PC-9 (cell line): ENCODE results near the gene MICU2. TPM values are rescaled to one million over a fixed set of nuclear protein-coding genes. Genes with fewer than 3 reads are reported as not detected.
A peak's percentile ranks its signal among the peaks of the same experiment; 100 is the strongest.

Source experiments
- BruUV-seq: library from RNA; stranded (reverse); fragments of 400-500 nt; replicated peaks from 2 replicates; lab custom pipeline; 2021; lab: Mats Ljungman, UMichigan
- CTCF ChIA-PET: fragments of 300-600 bp; sonication (Branson Sonifier 250); formaldehyde crosslinking; loops from one replicate; lab custom pipeline; 2022; ENCODE audit warnings: antibody characterized with exemption; lab: Charles Lee
- POLR2A ChIA-PET: fragments of 300-600 bp; sonication (Branson Sonifier 250); formaldehyde crosslinking; loops from one replicate; lab custom pipeline; 2022; ENCODE audit warnings: antibody characterized with exemption; ENCODE audit not compliant: unreplicated experiment; lab: Charles Lee
- DNase-seq, 2 experiments: peaks; one replicate each; pipeline versions ENCODE4 v3.0.0 to v3.0.0-alpha.2; 2015 to 2022; ENCODE audit warnings: mixed read lengths in 1 of 2
- H2AFZ ChIP-seq: fragments of 200-600 bp; sonication (generic); 2 replicates; pipeline ENCODE4 v1.8.1; 2017; ENCODE audit warnings: antibody characterized with exemption
- H3F3A ChIP-seq: fragments of 200-600 bp; sonication (generic); 2 replicates; pipeline ENCODE4 v1.8.1; 2017; ENCODE audit warnings: antibody characterized with exemption, mild to moderate bottlenecking, low read depth; ENCODE audit not compliant: insufficient read depth
- H3K27ac ChIP-seq: fragments of 200-600 bp; sonication (generic); 2 replicates; pipeline ENCODE4 v1.6.1; 2016; ENCODE audit warnings: mixed run types
- H3K27me3 ChIP-seq: fragments of 200-600 bp; sonication (generic); 2 replicates; pipeline ENCODE4 v1.6.1; 2016; ENCODE audit warnings: low read depth, mixed run types; ENCODE audit not compliant: insufficient read depth
- H3K36me3 ChIP-seq: fragments of 200-600 bp; sonication (generic); 2 replicates; pipeline ENCODE4 v1.6.1; 2016; ENCODE audit warnings: low read depth, mixed run types
- H3K4me1 ChIP-seq: fragments of 200-600 bp; sonication (generic); replicated peaks from 2 replicates; pipeline ENCODE4 v1.6.1; 2016; ENCODE audit warnings: mixed run types; ENCODE audit not compliant: insufficient read depth
- H3K4me2 ChIP-seq: fragments of 200-600 bp; sonication (generic); 2 replicates; pipeline ENCODE4 v1.6.1; 2017; ENCODE audit warnings: mixed run types
- H3K4me3 ChIP-seq: fragments of 200-600 bp; sonication (generic); 2 replicates; pipeline ENCODE4 v1.6.1; 2016; ENCODE audit warnings: mixed run types
- H3K79me2 ChIP-seq: fragments of 200-600 bp; sonication (generic); 2 replicates; pipeline ENCODE4 v1.6.1; 2017; ENCODE audit warnings: low read depth, mixed run types
- H3K9me2 ChIP-seq: fragments of 200-600 bp; sonication (generic); 2 replicates; pipeline ENCODE4 v1.8.1; 2017; ENCODE audit warnings: mild to moderate bottlenecking; ENCODE audit not compliant: insufficient read depth
- H3K9me3 ChIP-seq: fragments of 200-600 bp; sonication (generic); 2 replicates; pipeline ENCODE4 v1.8.1; 2016; ENCODE audit warnings: low read depth; ENCODE audit not compliant: insufficient read depth
- H4K20me1 ChIP-seq: fragments of 200-600 bp; sonication (generic); 2 replicates; pipeline ENCODE4 v1.8.1; 2017; ENCODE audit not compliant: insufficient read depth
- CTCF ChIP-seq: fragments of 200-600 bp; sonication (generic); conservative IDR thresholded peaks from 2 replicates; pipeline ENCODE4 v1.6.1; 2017; ENCODE audit warnings: mixed run types, antibody characterized with exemption, mild to moderate bottlenecking, moderate library complexity
- EZH2 ChIP-seq: fragments of 200-600 bp; sonication (generic); IDR thresholded peaks from 2 replicates; pipeline ENCODE4 v1.8.0; 2017; ENCODE audit warnings: antibody characterized with exemption, low read depth
- intact Hi-C: fragments of 100-400 bp; cut with micrococcal nuclease; formaldehyde crosslinking; loops from one replicate; pipeline ENCODE4 v1.10.0; 2022; ENCODE audit not compliant: unreplicated experiment
- total RNA-seq: library from RNA; stranded (reverse); gene quantifications from 2 replicates; pipeline ENCODE4 v1.2.3, GENCODE V29; 2021

MICU2 gene
- total RNA-seq, 1 experiment from 2014 or later: 18.3 TPM

GRCh38 chr13:21478881-21479808 lies 124.8 kb downstream of the MICU2 start:
- Histone ChIP-seq H3K9me3 (no peaks in the 10 kb centered on the region), H3K4me2 (peak overlapping the region; percentile 38), H3K4me1 (peaks cover 27% of the 10 kb centered on the region), H2AFZ (peak overlapping the region; percentile 67; the same call in 1 of the 2 replicates), H3K79me2 (no peaks in the 10 kb centered on the region), H3F3A (peaks cover 5% of the 10 kb centered on the region; the same call in 1 of the 2 replicates), H4K20me1 (no peaks in the 10 kb centered on the region), H3K36me3 (no peaks in the 10 kb centered on the region), H3K27ac (no peak overlapping the region), H3K9me2 (no peaks in the 10 kb centered on the region), H3K4me3 (no peak overlapping the region), H3K27me3 (no peaks in the 10 kb centered on the region)
- intact Hi-C loops: loop anchor here (1.0 to 5.0 kb wide), 3 partner anchors 182 to 982 kb away; no protein-coding TSS in a partner anchor
- no TSS peak for BruUV-seq
- POLR2A ChIA-PET: no interaction called here
- TF ChIP-seq CTCF (peak; percentile 70), EZH2 (no peak)
- peak; percentile 9 to 54 for DNase-seq
- CTCF ChIA-PET: interaction anchor here (0.6 kb wide), 1 partner anchor 507 kb away, joined by 4 read pairs; no protein-coding TSS in a partner anchor

- Histone ChIP-seq H3K27me3 (no peaks in the 10 kb centered on the region), H3K27ac (no peak overlapping the region), H3K4me3 (no peak overlapping the region), H3K4me1 (peaks cover 29% of the 10 kb centered on the region), H3F3A (peaks cover 5% of the 10 kb centered on the region; the same call in 1 of the 2 replicates), H3K36me3 (no peaks in the 10 kb centered on the region), H2AFZ (no peak overlapping the region), H3K4me2 (peak overlapping the region; percentile 30), H4K20me1 (no peaks in the 10 kb centered on the region), H3K9me3 (no peaks in the 10 kb centered on the region), H3K9me2 (no peaks in the 10 kb centered on the region), H3K79me2 (no peaks in the 10 kb centered on the region)
- intact Hi-C loops: loop anchor here (5.0 kb wide), 1 partner anchor 980 kb away; no protein-coding TSS in a partner anchor
- POLR2A ChIA-PET: no interaction called here
- BruUV-seq: no TSS peak
- DNase-seq: peak; percentile 64 to 69
- CTCF ChIA-PET: interaction anchor here (1.2 kb wide), 1 partner anchor 180 kb away, joined by 8 read pairs; no protein-coding TSS in a partner anchor
- peak; percentile 91 for TF ChIP-seq CTCF
- TF ChIP-seq EZH2: no peak
Observed at GRCh38 chr13:21476893-21477472, 127.0 kb downstream of the MICU2 start.

GRCh38 chr13:21475115-21475514 lies 128.9 kb downstream of the MICU2 start:
- H3K36me3 ChIP-seq: no peaks in the 10 kb centered on the region
- H2AFZ ChIP-seq: peak overlapping the region; percentile 41; the same call in 1 of the 2 replicates
- POLR2A ChIA-PET: no interaction called here
- intact Hi-C loops: loop anchor here (5.0 kb wide), 1 partner anchor 978 kb away; no protein-coding TSS in a partner anchor
- H3K4me2 ChIP-seq: peak overlapping the region; percentile 48
- H4K20me1 ChIP-seq: no peaks in the 10 kb centered on the region
- TF ChIP-seq EZH2: no peak
- no peak for TF ChIP-seq CTCF
- H3F3A ChIP-seq: peaks cover 5% of the 10 kb centered on the region; the same call in 1 of the 2 replicates
- CTCF ChIA-PET: interaction anchor here (0.6 kb wide), 1 partner anchor 178 kb away, joined by 3 read pairs; no protein-coding TSS in a partner anchor
- no peaks in the 10 kb centered on the region for H3K9me2 ChIP-seq
- peaks cover 5% of the 10 kb centered on the region; the same call in 1 of the 2 replicates for H3K9me3 ChIP-seq
- H3K27me3 ChIP-seq: no peaks in the 10 kb centered on the region
- H3K4me1 ChIP-seq: peaks cover 29% of the 10 kb centered on the region
- peak in 1 of 2 experiments; percentile 56 for DNase-seq
- no peaks in the 10 kb centered on the region for H3K79me2 ChIP-seq
- BruUV-seq: no TSS peak
- no peak overlapping the region for H3K27ac ChIP-seq
- H3K4me3 ChIP-seq: no peak overlapping the region
